Hepatocyte (in vitro differentiated cells): ENCODE measurements around the gene MACROH2A1. TPM values are rescaled to one million over a fixed set of nuclear protein-coding genes. Genes with fewer than 3 reads are reported as not detected.

ENCODE experiments used
- DNase-seq: peaks from one replicate; pipeline ENCODE4 v3.0.0-alpha.2; 2016; ENCODE audit warnings: low spot score
- H2AFZ ChIP-seq: fragments of 200-600 bp; sonication (generic); 2 replicates; pipeline ENCODE4 v1.6.0; 2016; ENCODE audit warnings: antibody characterized with exemption, mild to moderate bottlenecking
- H3K27ac ChIP-seq: fragments of 200-600 bp; sonication (generic); 2 replicates; pipeline ENCODE4 v1.5.1; 2016; ENCODE audit warnings: mild to moderate bottlenecking
- H3K27me3 ChIP-seq: fragments of 200-600 bp; sonication (generic); 2 replicates; pipeline ENCODE4 v1.6.1; 2016
- H3K36me3 ChIP-seq: fragments of 200-600 bp; sonication (generic); replicated peaks from 2 replicates; pipeline ENCODE4 v1.5.1; 2016; ENCODE audit warnings: low read depth; ENCODE audit not compliant: insufficient read depth
- H3K4me1 ChIP-seq: fragments of 200-600 bp; sonication (generic); 2 replicates; pipeline ENCODE4 v1.5.1; 2016; ENCODE audit warnings: mild to moderate bottlenecking, moderate library complexity; ENCODE audit not compliant: insufficient read depth
- H3K4me2 ChIP-seq: fragments of 200-600 bp; sonication (generic); 2 replicates; pipeline ENCODE4 v1.6.0; 2016
- H3K4me3 ChIP-seq: fragments of 200-600 bp; sonication (generic); 2 replicates; pipeline ENCODE4 v1.5.1; 2016; ENCODE audit warnings: mild to moderate bottlenecking
- H3K79me2 ChIP-seq: fragments of 200-600 bp; sonication (generic); 2 replicates; pipeline ENCODE4 v1.6.0; 2017; ENCODE audit warnings: mild to moderate bottlenecking
- H3K9me2 ChIP-seq: fragments of 200-600 bp; sonication (generic); replicated peaks from 2 replicates; pipeline ENCODE4 v1.6.0; 2017; ENCODE audit warnings: mild to moderate bottlenecking; ENCODE audit not compliant: insufficient read depth
- H3K9me3 ChIP-seq: fragments of 200-600 bp; sonication (generic); 2 replicates; pipeline ENCODE4 v1.5.1; 2016; ENCODE audit warnings: low read depth, mild to moderate bottlenecking
- H4K20me1 ChIP-seq: fragments of 200-600 bp; sonication (generic); 2 replicates; pipeline ENCODE4 v1.6.0; 2016; ENCODE audit warnings: mild to moderate bottlenecking; ENCODE audit not compliant: insufficient read depth, poor library complexity, severe bottlenecking
- EZH2 ChIP-seq: fragments of 200-600 bp; sonication (generic); IDR thresholded peaks from 2 replicates; pipeline ENCODE4 v1.6.1; 2016; ENCODE audit warnings: antibody characterized with exemption, mild to moderate bottlenecking, borderline replicate concordance
- EZH2phosphoT487 ChIP-seq: fragments of 200-600 bp; sonication (generic); IDR thresholded peaks from one replicate; pipeline ENCODE4 v1.6.1; 2018; ENCODE audit warnings: antibody characterized with exemption, mild to moderate bottlenecking, low read depth, moderate library complexity; ENCODE audit not compliant: unreplicated experiment, severe bottlenecking
- WGBS: methylation state at CpG from one replicate; pipeline ENCODE4 v1.1.6; 2016; ENCODE audit warnings: low lambda C conversion rate; ENCODE audit errors: missing lambda C conversion rate; 5-methylcytosine and 5-hydroxymethylcytosine counted together
- polyA plus RNA-seq: library from polyadenylated mRNA; unstranded; fragments of >200 nt; fragmentation: Nextera tagmentation; extraction: Ambion mirVana; gene quantifications from 2 replicates; pipeline ENCODE4 v1.2.1, GENCODE V29; 2016
- total RNA-seq: library from RNA; depleted of rRNA; stranded (reverse); fragments of >200 nt; gene quantifications from 2 replicates; pipeline ENCODE4 v1.2.3, GENCODE V29; 2014
- TF ChIP-seq, protein P1 (sequence below): fragments of 200-600 bp; sonication (generic); IDR thresholded peaks from 2 replicates; pipeline ENCODE4 v1.5.1; 2016; ENCODE audit warnings: antibody characterized with exemption, mild to moderate bottlenecking; ENCODE audit not compliant: poor library complexity

MACROH2A1 gene
- total and polyA plus RNA-seq, 2 experiments from 2014 or later = 198 to 304 TPM

- Histone ChIP-seq H3K4me3 (no peak overlapping the region), H3K4me1 (peaks cover 12% of the 10 kb centered on the region), H3K27me3 (no peaks in the 10 kb centered on the region), H3K9me3 (no peaks in the 10 kb centered on the region), H3K9me2 (no peaks in the 10 kb centered on the region), H2AFZ (no peak overlapping the region), H3K79me2 (peaks cover 10% of the 10 kb centered on the region), H3K27ac (no peak overlapping the region), H4K20me1 (peaks cover 4% of the 10 kb centered on the region), H3K36me3 (no peaks in the 10 kb centered on the region), H3K4me2 (no peak overlapping the region)
- WGBS = 70% methylated on average over 1 of the region's 1 CpG
- no peak for TF ChIP-seq EZH2phosphoT487
- no peak for DNase-seq
These were observed 49.6 kb downstream of the MACROH2A1 start for GRCh38 chr5:135349451-135349850.

GRCh38 chr5:135348918-135349317 lies 50.1 kb downstream of the MACROH2A1 start:
- peaks cover 4% of the 10 kb centered on the region for H4K20me1 ChIP-seq
- peaks cover 8% of the 10 kb centered on the region for H3K4me1 ChIP-seq
- no peak overlapping the region for H2AFZ ChIP-seq
- H3K9me2 ChIP-seq = no peaks in the 10 kb centered on the region
- no peak for DNase-seq
- H3K4me2 ChIP-seq = no peak overlapping the region
- H3K36me3 ChIP-seq = no peaks in the 10 kb centered on the region
- no peak overlapping the region for H3K27ac ChIP-seq
- peaks cover 10% of the 10 kb centered on the region for H3K79me2 ChIP-seq
- H3K9me3 ChIP-seq = no peaks in the 10 kb centered on the region
- H3K27me3 ChIP-seq = no peaks in the 10 kb centered on the region
- TF ChIP-seq EZH2 = no peak
- TF ChIP-seq, protein P1, sequence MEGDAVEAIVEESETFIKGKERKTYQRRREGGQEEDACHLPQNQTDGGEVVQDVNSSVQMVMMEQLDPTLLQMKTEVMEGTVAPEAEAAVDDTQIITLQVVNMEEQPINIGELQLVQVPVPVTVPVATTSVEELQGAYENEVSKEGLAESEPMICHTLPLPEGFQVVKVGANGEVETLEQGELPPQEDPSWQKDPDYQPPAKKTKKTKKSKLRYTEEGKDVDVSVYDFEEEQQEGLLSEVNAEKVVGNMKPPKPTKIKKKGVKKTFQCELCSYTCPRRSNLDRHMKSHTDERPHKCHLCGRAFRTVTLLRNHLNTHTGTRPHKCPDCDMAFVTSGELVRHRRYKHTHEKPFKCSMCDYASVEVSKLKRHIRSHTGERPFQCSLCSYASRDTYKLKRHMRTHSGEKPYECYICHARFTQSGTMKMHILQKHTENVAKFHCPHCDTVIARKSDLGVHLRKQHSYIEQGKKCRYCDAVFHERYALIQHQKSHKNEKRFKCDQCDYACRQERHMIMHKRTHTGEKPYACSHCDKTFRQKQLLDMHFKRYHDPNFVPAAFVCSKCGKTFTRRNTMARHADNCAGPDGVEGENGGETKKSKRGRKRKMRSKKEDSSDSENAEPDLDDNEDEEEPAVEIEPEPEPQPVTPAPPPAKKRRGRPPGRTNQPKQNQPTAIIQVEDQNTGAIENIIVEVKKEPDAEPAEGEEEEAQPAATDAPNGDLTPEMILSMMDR = no peak
- no peak for TF ChIP-seq EZH2phosphoT487
- WGBS = 93% methylated on average over 1 of the region's 1 CpG
- H3K4me3 ChIP-seq = no peak overlapping the region

- Histone ChIP-seq H3K27ac (no peak overlapping the region), H3K36me3 (no peaks in the 10 kb centered on the region)
These were observed 51.6 kb downstream of the MACROH2A1 start for GRCh38 chr5:135347392-135347791.

GRCh38 chr5:135345956-135346731 lies 52.9 kb downstream of the MACROH2A1 start:
- peaks cover 16% of the 10 kb centered on the region for H3K4me1 ChIP-seq
- no peak for DNase-seq
- H3K9me2 ChIP-seq = no peaks in the 10 kb centered on the region
- no peaks in the 10 kb centered on the region for H3K9me3 ChIP-seq
- 90% methylated on average over 5 of the region's 5 CpGs for WGBS
- no peaks in the 10 kb centered on the region for H4K20me1 ChIP-seq
- TF ChIP-seq, protein P1 = no peak
- H3K27me3 ChIP-seq = no peaks in the 10 kb centered on the region
- no peak overlapping the region for H3K4me2 ChIP-seq
- peak overlapping the region; percentile 63 for H3K27ac ChIP-seq
- H3K4me3 ChIP-seq = no peak overlapping the region
- peaks cover 3% of the 10 kb centered on the region for H3K79me2 ChIP-seq
- H2AFZ ChIP-seq = no peak overlapping the region
- H3K36me3 ChIP-seq = no peaks in the 10 kb centered on the region

More at GRCh38 chr5:135347392-135347791, 51.6 kb downstream of the MACROH2A1 start:
- peaks cover 8% of the 10 kb centered on the region for H3K4me1 ChIP-seq
- WGBS = 92% methylated on average over 4 of the region's 4 CpGs
- no peak overlapping the region for H2AFZ ChIP-seq
- no peak for DNase-seq
- H3K4me3 ChIP-seq = no peak overlapping the region
- no peaks in the 10 kb centered on the region for H3K9me2 ChIP-seq
- no peak overlapping the region for H3K4me2 ChIP-seq
- peaks cover 4% of the 10 kb centered on the region for H4K20me1 ChIP-seq
- no peak for TF ChIP-seq EZH2
- no peak for TF ChIP-seq EZH2phosphoT487
- TF ChIP-seq, protein P1 = no peak
- H3K79me2 ChIP-seq = peaks cover 3% of the 10 kb centered on the region
- H3K9me3 ChIP-seq = no peaks in the 10 kb centered on the region
- H3K27me3 ChIP-seq = no peaks in the 10 kb centered on the region
